ENCODE results near the gene TMEFF2.

TMEFF2 gene

GRCh38 chr2:192162392-192163042 lies 32.2 kb downstream of the TMEFF2 start:
- POLR2A ChIA-PET (ENCODE audit: low non-redundant PET), result no interaction called here
- H3K27ac ChIP-seq, result no peak overlapping the region
- peak; percentile 41 for DNase-seq (ENCODE audit: low spot score)
- CTCF ChIA-PET, result interaction anchor here (0.5 to 3.7 kb wide), 26 partner anchors 8 to 1710 kb away, joined by 3 to 72 read pairs (median 3); no protein-coding TSS in a partner anchor
- peak; percentile 89 for TF ChIP-seq CTCF (conservative IDR thresholded peaks at IDR 0.05; ENCODE audit: low read depth)

DNA sequence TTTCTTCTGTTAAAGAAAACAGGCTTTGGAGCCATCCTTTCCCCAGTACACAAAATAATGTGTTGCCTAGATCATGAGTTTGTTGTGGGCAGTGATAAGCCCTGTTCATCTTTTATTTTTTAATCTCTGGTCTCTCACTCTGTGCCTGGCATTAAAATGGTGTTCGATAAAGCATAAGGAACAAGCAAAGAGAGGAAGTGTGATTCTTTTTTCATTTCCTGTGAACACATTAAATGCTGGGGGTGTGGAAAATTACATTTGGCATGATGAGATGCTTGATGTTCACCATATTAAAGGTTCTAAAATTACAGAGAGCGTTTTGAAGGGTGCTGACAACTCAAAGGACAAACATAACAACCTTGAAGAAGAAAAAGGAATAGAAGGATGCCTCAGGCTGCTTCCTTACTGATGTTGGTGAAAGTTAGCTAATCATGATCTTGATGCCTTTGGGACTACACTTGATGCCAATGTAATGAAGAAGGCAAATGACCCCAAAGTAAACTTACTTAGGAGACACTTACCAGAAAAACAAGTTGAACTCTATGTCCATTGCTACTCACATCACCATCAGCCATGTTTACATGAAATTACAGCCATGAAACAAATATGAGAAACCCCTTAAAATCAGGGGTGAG lies 33.0 kb downstream of the TMEFF2 start:
- ChIA-PET CTCF (interaction anchor here (0.6 to 3.7 kb wide), 21 partner anchors 8 to 1709 kb away, joined by 3 to 72 read pairs (median 4); no protein-coding TSS in a partner anchor), POLR2A (ENCODE audit: low non-redundant PET) (no interaction called here)
- no peak overlapping the region for H3K27ac ChIP-seq
- no peak for DNase-seq (ENCODE audit: low spot score)
- no peak for TF ChIP-seq CTCF (conservative IDR thresholded peaks at IDR 0.05; ENCODE audit: low read depth)

DNA sequence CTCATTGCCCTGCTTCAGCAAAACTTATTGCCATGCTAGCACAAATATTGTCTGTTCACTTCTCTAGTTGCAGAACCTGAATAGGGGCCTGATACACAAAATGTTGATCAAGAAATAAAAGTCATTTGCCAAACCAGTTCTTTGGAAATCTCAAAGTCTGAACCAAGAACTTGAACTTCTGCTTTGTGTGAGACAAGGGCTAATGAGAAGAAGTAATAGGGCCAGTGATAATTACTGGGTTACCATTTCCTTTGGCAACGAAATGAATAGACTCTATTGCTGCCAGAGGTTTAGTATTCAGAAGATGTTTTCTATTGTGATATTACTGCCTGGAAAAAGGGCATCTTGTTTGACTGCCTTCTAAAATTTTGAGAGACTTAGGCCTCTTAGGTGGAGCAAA lies 35.0 kb downstream of the TMEFF2 start:
- CTCF ChIA-PET, result no interaction called here
- POLR2A ChIA-PET (ENCODE audit: low non-redundant PET), result no interaction called here
- H3K27ac ChIP-seq, result no peak overlapping the region
- DNase-seq (ENCODE audit: low spot score), result no peak
- no peak for TF ChIP-seq CTCF (conservative IDR thresholded peaks at IDR 0.05; ENCODE audit: low read depth)

DNA sequence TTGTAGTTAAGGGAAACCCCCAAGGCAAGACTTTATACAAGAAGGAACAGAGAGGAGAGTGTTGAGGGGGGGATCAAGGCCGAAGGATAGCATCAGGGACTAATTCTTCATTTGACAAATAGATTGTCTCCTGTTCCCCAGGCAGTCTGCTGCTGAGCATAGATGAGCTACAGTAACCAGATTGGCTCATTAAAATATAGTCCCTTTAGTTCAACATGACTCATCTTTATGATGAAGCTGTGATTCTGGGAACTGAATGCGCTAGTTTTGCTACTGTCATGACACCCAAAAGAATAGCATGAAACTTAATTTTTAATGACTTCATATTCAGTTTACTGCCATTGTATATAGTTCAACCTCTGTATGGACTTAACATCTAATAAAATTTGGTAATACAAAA lies 35.5 kb downstream of the TMEFF2 start:
- no peak for TF ChIP-seq CTCF (conservative IDR thresholded peaks at IDR 0.05; ENCODE audit: low read depth)
- CTCF ChIA-PET, result interaction anchor here (0.6 kb wide), 1 partner anchor 29 kb away, joined by 3 read pairs; no protein-coding TSS in a partner anchor
- POLR2A ChIA-PET (ENCODE audit: low non-redundant PET), result no interaction called here
- no peak overlapping the region for H3K27ac ChIP-seq
- DNase-seq (ENCODE audit: low spot score), result no peak

DNA sequence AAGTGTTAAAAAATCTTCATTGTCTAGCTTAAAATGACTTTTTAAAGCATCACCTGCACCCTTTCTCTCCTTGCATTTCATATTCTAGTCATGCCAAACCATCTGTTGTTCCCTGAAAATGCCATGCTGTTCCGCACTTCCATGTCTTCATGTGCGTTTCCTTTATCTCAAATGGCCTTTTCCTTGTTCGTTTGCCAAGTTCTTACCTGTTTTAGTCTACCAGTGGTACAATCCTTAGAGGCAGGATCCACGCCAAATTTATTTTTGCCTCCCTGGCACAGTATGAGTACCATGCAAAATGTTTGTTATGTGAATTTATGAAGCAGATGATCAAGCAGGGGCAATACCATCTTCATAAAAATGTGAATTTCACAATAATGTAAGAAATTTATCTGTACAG lies 37.0 kb downstream of the TMEFF2 start:
- ChIA-PET POLR2A (ENCODE audit: low non-redundant PET) (no interaction called here), CTCF (no interaction called here)
- no peak overlapping the region for H3K27ac ChIP-seq
- no peak for TF ChIP-seq CTCF (conservative IDR thresholded peaks at IDR 0.05; ENCODE audit: low read depth)
- DNase-seq (ENCODE audit: low spot score), result no peak

GRCh38 chr2:192155511-192156118 lies 39.1 kb downstream of the TMEFF2 start:
- TF ChIP-seq CTCF (conservative IDR thresholded peaks at IDR 0.05; ENCODE audit: low read depth), result no peak
- POLR2A ChIA-PET (ENCODE audit: low non-redundant PET), result no interaction called here
- CTCF ChIA-PET, result interaction anchor here (0.7 kb wide), 1 partner anchor 15 kb away, joined by 3 read pairs; no protein-coding TSS in a partner anchor
- DNase-seq (ENCODE audit: low spot score), result no peak
- H3K27ac ChIP-seq, result no peak overlapping the region

All from RWPE1 (cell line).